LNCAP (cell line): ENCODE data around the gene ADD1.

Experiments used
- CTCF ChIP-seq: fragments of 450-650 bp; IDR thresholded peaks from 2 replicates; pipeline ENCODE4 v1.5.1; 2017; ENCODE audit warnings: mild to moderate bottlenecking

ADD1 gene

DNA sequence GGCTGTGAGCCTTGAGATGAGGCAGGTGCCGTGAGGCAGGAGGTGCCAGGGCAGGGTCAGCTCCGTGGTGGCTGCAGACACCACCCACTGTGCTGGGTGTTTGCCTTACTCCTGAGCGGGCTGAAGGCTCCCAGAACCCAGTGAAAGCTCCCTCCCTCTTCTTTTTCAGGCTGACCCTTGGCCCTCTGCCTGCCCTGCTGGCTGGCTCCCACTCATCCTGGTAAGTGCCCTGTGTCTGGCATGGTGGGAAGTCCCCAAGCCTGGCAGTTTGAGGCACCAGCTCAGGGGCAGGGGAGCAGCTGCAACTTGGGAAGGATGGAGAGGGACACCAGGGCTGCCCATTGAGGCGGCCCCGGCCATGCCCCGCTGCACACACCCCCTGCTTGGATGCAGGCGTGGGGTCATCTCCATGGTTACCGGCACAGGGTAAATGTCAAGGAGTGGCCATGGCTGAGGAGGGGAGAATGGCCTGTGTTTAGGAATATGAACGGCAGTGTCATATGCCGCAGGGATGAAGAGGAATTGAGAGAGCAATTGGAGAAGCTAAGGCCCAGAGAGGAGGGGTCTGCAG, 33.9 kb upstream of the ADD1 start:
- no peak for TF ChIP-seq CTCF

DNA sequence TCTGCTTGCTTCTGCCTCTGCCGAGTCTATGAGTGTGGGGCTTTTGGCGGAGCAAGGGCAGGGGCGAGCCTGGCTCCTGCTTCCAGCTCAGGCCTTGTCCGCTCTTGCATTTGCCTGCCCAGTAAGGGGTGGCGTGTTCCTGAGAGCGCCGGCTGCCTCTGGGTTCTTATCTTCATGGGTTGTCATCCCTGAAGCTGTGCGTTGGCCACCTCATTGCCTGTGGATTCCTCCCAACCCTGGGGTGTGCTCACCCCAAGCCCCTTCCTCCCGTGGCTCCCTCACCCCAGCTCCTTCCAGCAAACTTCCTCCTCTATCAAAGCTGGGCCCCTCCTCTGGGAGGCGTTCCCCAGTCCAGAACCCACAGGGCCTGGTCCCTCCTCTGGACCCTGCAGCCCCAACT, 33.3 kb upstream of the ADD1 start:
- no peak for TF ChIP-seq CTCF

DNA sequence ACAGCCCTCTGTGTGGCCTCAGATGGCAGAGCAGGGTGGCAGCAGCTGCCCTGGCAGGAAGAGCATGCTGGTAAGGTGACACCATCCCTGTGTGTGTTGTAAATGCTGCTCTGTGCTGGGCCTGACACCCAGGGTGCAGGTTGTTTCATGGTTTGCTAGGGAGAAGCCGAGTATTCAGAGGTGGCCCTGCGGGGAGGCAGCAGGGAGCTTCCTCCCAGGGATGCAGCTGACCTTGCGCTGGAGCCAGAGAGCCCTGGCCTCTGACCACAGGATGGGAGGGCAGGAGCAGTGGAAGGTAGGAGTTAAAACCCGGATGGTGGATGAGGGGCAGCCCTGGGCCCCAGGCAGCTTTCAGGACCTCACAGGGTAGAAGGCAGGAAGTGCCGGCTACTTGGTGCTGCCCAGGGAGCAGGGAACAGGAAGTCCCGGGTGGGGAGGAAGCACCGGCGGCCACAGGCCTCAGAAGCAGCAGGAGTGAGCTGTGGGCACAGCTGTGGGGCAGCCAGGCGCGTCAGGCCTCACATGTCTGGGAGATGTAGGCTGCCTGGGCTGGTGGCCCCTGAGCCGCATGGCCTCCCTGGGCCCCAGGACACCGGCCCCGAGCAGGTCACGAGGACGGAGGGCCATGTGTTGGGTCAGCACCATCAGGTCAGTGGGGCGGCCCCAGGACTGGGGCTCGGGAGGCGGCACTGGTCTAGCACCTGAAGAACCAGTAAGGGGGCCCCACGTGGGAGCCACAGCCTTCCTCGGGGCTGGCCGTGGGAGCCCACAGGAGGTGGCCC, 31.6 kb upstream of the ADD1 start:
- TF ChIP-seq CTCF, result no peak

DNA sequence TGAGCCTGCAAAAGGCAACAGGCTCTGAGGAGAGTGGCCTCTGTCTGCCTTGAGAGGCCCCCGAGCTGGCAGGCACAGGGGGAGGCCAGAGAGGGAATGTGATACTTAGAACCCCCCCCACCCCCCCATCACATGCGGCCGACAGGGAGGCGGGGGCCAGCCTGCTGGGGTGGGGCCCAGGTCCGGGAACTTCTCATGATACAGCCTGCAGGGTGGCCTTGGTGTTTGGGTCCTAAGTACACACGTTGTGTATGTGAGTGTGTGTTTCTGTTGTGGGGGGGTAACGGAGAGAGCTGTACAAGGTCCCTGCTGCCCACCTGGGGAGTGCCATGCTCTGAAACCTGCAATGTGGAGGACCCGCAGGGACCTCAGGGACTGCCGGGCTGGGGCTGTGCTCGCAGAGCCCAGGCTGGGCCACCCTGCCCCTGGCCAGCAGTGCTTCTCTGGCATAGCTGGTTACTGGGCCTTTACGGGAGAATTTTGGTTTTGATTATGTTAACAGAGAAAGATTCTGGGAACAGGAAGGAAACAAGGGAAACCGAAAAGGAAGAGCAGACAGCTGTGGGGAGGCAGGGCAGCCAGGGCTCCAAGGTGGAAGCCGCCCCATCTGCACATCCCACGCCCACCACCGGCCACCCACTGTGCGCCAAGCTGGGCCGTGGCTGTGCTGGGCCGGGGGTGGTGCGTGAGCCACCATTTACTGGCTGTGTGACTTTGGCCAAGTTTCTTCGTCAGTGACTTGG, 30.9 kb upstream of the ADD1 start:
- no peak for TF ChIP-seq CTCF

DNA sequence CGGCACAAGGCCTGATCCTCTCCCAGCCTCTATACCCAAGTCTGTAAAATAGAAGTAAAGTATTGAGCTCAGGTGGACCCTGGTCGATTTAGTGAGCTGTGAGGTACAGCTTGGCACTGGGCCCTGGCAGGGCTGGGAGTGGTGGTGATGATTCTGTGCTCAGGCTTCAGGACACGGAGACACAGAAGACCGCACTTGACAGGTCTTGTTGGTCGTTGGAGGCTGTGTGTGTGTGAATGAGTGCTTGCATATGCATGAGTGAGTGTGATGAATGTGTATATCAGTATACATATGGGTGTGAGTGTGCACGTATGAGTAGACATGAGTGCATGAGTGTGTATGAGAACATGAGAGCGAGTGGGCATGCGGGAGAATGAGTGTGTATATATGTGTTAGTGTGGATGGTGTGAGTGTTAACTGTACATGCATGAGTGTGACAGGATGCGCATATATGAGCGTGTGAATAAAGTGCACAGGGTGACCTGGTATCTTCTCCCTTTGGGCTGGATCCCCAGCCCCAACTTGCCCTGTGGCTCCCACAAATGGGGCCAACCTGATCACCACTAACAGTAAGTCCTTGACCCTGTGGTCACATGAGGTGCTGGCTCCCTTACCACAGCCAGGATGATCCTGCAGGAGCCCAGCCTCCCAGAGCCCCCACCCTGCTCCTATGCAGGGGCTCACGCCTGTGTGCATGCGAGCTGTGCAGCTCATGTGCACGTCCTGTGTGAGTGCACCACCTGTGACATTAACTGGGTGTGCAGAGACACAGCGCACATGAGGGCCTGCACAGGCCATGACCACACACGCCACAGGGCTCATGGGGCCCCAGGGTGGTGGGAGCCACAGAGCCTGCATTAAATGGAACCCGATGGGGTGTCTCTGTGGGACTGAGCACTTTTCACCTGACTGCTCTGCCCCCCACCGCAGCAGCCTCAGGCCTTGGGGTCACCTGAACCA, 29.9 kb upstream of the ADD1 start:
- no peak for TF ChIP-seq CTCF

DNA sequence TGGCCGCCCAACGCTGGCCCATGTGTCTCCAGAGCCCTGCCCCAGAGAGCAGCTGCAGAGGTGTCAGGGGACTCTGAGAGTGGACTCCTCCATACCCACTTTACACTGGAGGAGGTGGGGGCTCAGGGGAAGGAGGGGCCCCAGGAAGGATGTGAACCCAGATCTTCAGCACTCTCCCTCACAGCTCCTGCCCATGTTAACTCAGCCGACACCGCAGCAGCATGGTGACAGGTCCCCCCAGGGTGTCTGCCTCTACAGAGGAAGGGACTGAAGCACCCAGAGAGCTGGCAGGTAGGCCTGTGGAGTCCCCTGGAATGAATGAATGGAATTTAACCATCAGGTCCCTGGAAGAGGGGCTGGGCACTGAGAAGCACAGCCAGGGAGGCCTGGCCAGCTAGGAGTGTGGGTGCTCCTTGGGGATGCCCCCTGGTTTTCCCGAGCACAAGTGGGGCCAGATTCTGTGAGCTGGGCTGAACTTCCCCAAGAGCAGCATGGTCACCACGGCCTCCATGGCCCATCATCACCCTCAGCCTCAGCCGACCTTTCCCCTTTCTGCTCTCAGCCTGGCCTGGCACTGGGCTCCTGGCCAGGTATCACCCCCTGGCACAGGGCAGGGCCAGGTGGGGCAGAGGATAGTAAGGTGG, 28.9 kb upstream of the ADD1 start:
- TF ChIP-seq CTCF, result no peak
